GM18870 (cell line): Measurements from ENCODE around the gene YIPF5.
A peak's percentile ranks its signal among the peaks of the same experiment; 100 is the strongest.

ENCODE experiments used
- ATAC-seq: cut with Tn5 transposase; IDR thresholded peaks from one replicate; pipeline ENCODE4 v1.9.1; 2021; ENCODE audit warnings: moderate library complexity; ENCODE audit not compliant: unreplicated experiment

Gene YIPF5

GRCh38 chr5:144183254-144183889 is 12.9 kb upstream of the YIPF5 start:
- ATAC-seq = no peak

- no peak for ATAC-seq
Observed at GRCh38 chr5:144179226-144179625, 8.8 kb upstream of the YIPF5 start.

GRCh38 chr5:144177548-144177947 is 7.1 kb upstream of the YIPF5 start:
- no peak for ATAC-seq

- ATAC-seq = no peak
Observed at GRCh38 chr5:144173766-144174165, 3.3 kb upstream of the YIPF5 start.

- ATAC-seq = no peak
Observed at GRCh38 chr5:144169904-144170275, 569 bp downstream of the YIPF5 start.

GRCh38 chr5:144167998-144168397 is 2.5 kb downstream of the YIPF5 start:
- no peak for ATAC-seq

- ATAC-seq = no peak
Observed at GRCh38 chr5:144166696-144167095, 3.8 kb downstream of the YIPF5 start.

GRCh38 chr5:144162686-144163085 is 7.8 kb downstream of the YIPF5 start:
- ATAC-seq = no peak

GRCh38 chr5:144156767-144157171 is 13.7 kb downstream of the YIPF5 start:
- ATAC-seq = no peak

GRCh38 chr5:144151026-144151425 is 19.4 kb downstream of the YIPF5 start:
- no peak for ATAC-seq

- no peak for ATAC-seq
Observed at GRCh38 chr5:144144956-144145751, 25.3 kb downstream of the YIPF5 start.

GRCh38 chr5:144143625-144144024 is 26.8 kb downstream of the YIPF5 start:
- ATAC-seq = no peak

- no peak for ATAC-seq
Observed at GRCh38 chr5:144142824-144143162, 27.7 kb downstream of the YIPF5 start.

- ATAC-seq = peak; percentile 97
Observed at GRCh38 chr5:144142139-144142823, 28.2 kb downstream of the YIPF5 start.

- ATAC-seq = no peak
Observed at GRCh38 chr5:144141585-144141984, 28.9 kb downstream of the YIPF5 start.

GRCh38 chr5:144139586-144139985 is 30.9 kb downstream of the YIPF5 start:
- ATAC-seq = no peak

- ATAC-seq = no peak
Observed at GRCh38 chr5:144135113-144135762, 35.2 kb downstream of the YIPF5 start.

GRCh38 chr5:144134194-144134826 is 36.1 kb downstream of the YIPF5 start:
- no peak for ATAC-seq

GRCh38 chr5:144133050-144133633 is 37.3 kb downstream of the YIPF5 start:
- no peak for ATAC-seq

GRCh38 chr5:144131261-144131660 is 39.2 kb downstream of the YIPF5 start:
- no peak for ATAC-seq

GRCh38 chr5:144130306-144130705 is 40.2 kb downstream of the YIPF5 start:
- no peak for ATAC-seq
